HEK293 (cell line): ENCODE results near the gene TMED9.
A peak's percentile ranks its signal among the peaks of the same experiment; 100 is the strongest.

Source experiments
- GLIS1 ChIP-seq: fragments of 450-650 bp; formaldehyde crosslinking; IDR thresholded peaks from 2 replicates; pipeline ENCODE4 v1.5.1; 2016; ENCODE audit warnings: missing biosample characterization, missing genetic modification characterization
- GLIS2 ChIP-seq: fragments of 450-650 bp; formaldehyde crosslinking; IDR thresholded peaks from 2 replicates; pipeline ENCODE4 v1.5.1; 2016; ENCODE audit warnings: missing biosample characterization, missing genetic modification characterization
- MZF1 ChIP-seq: fragments of 450-650 bp; formaldehyde crosslinking; IDR thresholded peaks from 2 replicates; pipeline ENCODE4 v1.5.1; 2017; ENCODE audit warnings: missing biosample characterization, missing genetic modification characterization, borderline replicate concordance
- OVOL3 ChIP-seq: fragments of 450-650 bp; formaldehyde crosslinking; IDR thresholded peaks from 2 replicates; pipeline ENCODE4 v1.5.1; 2016; ENCODE audit warnings: missing biosample characterization, missing genetic modification characterization
- SP3 ChIP-seq: fragments of 450-650 bp; formaldehyde crosslinking; IDR thresholded peaks from 2 replicates; pipeline ENCODE4 v1.5.1; 2016; ENCODE audit warnings: missing biosample characterization, missing genetic modification characterization
- YY1 ChIP-seq: fragments of 450-650 bp; formaldehyde crosslinking; IDR thresholded peaks from 2 replicates; pipeline ENCODE4 v1.5.1; 2018; ENCODE audit warnings: missing biosample characterization, missing genetic modification characterization
- ZBTB17 ChIP-seq: fragments of 450-650 bp; formaldehyde crosslinking; IDR thresholded peaks from 2 replicates; pipeline ENCODE4 v1.5.1; 2016; ENCODE audit warnings: missing biosample characterization, missing genetic modification characterization
- ZFP69B ChIP-seq: fragments of 450-650 bp; formaldehyde crosslinking; IDR thresholded peaks from 2 replicates; pipeline ENCODE4 v1.5.1; 2016; ENCODE audit warnings: missing biosample characterization, missing genetic modification characterization
- ZIC2 ChIP-seq: fragments of 450-650 bp; formaldehyde crosslinking; IDR thresholded peaks from 2 replicates; pipeline ENCODE4 v1.5.1; 2016; ENCODE audit warnings: missing biosample characterization, missing genetic modification characterization
- ZNF121 ChIP-seq: fragments of 450-650 bp; formaldehyde crosslinking; IDR thresholded peaks from 2 replicates; pipeline ENCODE4 v1.5.1; 2016; ENCODE audit warnings: missing biosample characterization, missing genetic modification characterization
- ZNF16 ChIP-seq: fragments of 450-650 bp; formaldehyde crosslinking; IDR thresholded peaks from 2 replicates; pipeline ENCODE4 v1.5.1; 2016; ENCODE audit warnings: low read depth, missing biosample characterization, missing genetic modification characterization
- ZNF174 ChIP-seq: fragments of 450-650 bp; formaldehyde crosslinking; IDR thresholded peaks from 2 replicates; pipeline ENCODE4 v1.5.0; 2017; ENCODE audit warnings: missing biosample characterization, mild to moderate bottlenecking, missing genetic modification characterization
- ZNF302 ChIP-seq: fragments of 450-650 bp; formaldehyde crosslinking; IDR thresholded peaks from 2 replicates; pipeline ENCODE4 v1.5.1; 2016; ENCODE audit warnings: missing biosample characterization, missing genetic modification characterization, low read depth
- ZNF341 ChIP-seq: fragments of 450-650 bp; formaldehyde crosslinking; IDR thresholded peaks from 2 replicates; pipeline ENCODE4; 2016; ENCODE audit warnings: low read depth, missing biosample characterization, missing genetic modification characterization
- ZNF416 ChIP-seq: fragments of 450-650 bp; formaldehyde crosslinking; IDR thresholded peaks from 2 replicates; pipeline ENCODE4 v1.5.1; 2016; ENCODE audit warnings: missing biosample characterization, missing genetic modification characterization
- ZNF544 ChIP-seq: fragments of 450-650 bp; formaldehyde crosslinking; IDR thresholded peaks from 2 replicates; pipeline ENCODE4 v1.5.0; 2017; ENCODE audit warnings: missing biosample characterization, missing genetic modification characterization
- ZNF654 ChIP-seq: fragments of 450-650 bp; formaldehyde crosslinking; IDR thresholded peaks from 2 replicates; pipeline ENCODE4 v1.5.1; 2016; ENCODE audit warnings: low read depth, missing biosample characterization, missing genetic modification characterization
- ZNF658 ChIP-seq: fragments of 450-650 bp; formaldehyde crosslinking; IDR thresholded peaks from 2 replicates; pipeline ENCODE4; 2016; ENCODE audit warnings: missing biosample characterization, missing genetic modification characterization
- ZSCAN23 ChIP-seq: fragments of 450-650 bp; formaldehyde crosslinking; IDR thresholded peaks from 2 replicates; pipeline ENCODE4 v1.5.1; 2016; ENCODE audit warnings: missing biosample characterization, missing genetic modification characterization
- TF ChIP-seq, protein P1 (sequence below): fragments of 450-650 bp; formaldehyde crosslinking; IDR thresholded peaks from 2 replicates; pipeline ENCODE4 v1.5.1; 2016; ENCODE audit warnings: missing biosample characterization, missing genetic modification characterization
- TF ChIP-seq, protein P2 (sequence below): fragments of 450-650 bp; formaldehyde crosslinking; IDR thresholded peaks from 2 replicates; pipeline ENCODE4 v1.5.1; 2016; ENCODE audit warnings: missing biosample characterization, missing genetic modification characterization, borderline replicate concordance
- TF ChIP-seq, protein P3 (sequence below): fragments of 450-650 bp; formaldehyde crosslinking; IDR thresholded peaks from 2 replicates; pipeline ENCODE4 v1.5.1; 2017; ENCODE audit warnings: missing biosample characterization, missing genetic modification characterization
- TF ChIP-seq, protein P4 (sequence below): fragments of 450-650 bp; formaldehyde crosslinking; IDR thresholded peaks from 2 replicates; pipeline ENCODE4 v1.5.1; 2016; ENCODE audit warnings: missing biosample characterization, missing genetic modification characterization
- TF ChIP-seq, protein P5 (sequence below): IDR thresholded peaks from 2 replicates; pipeline ENCODE4 v1.6.1; 2011; ENCODE audit warnings: mild to moderate bottlenecking, low read depth, low read length, borderline replicate concordance
- TF ChIP-seq, protein P6 (sequence below): fragments of 450-650 bp; formaldehyde crosslinking; IDR thresholded peaks from 2 replicates; pipeline ENCODE4 v1.5.1; 2016; ENCODE audit warnings: missing biosample characterization, missing genetic modification characterization
- TF ChIP-seq, protein P7 (sequence below): fragments of 450-650 bp; formaldehyde crosslinking; IDR thresholded peaks from 2 replicates; pipeline ENCODE4 v1.5.1; 2016; ENCODE audit warnings: missing biosample characterization, missing genetic modification characterization
- TF ChIP-seq, protein P8 (sequence below): fragments of 450-650 bp; formaldehyde crosslinking; optimal IDR thresholded peaks from 2 replicates; pipeline ENCODE3; 2016; ENCODE audit warnings: missing biosample characterization, mild to moderate bottlenecking, missing genetic modification characterization

TMED9 gene

DNA sequence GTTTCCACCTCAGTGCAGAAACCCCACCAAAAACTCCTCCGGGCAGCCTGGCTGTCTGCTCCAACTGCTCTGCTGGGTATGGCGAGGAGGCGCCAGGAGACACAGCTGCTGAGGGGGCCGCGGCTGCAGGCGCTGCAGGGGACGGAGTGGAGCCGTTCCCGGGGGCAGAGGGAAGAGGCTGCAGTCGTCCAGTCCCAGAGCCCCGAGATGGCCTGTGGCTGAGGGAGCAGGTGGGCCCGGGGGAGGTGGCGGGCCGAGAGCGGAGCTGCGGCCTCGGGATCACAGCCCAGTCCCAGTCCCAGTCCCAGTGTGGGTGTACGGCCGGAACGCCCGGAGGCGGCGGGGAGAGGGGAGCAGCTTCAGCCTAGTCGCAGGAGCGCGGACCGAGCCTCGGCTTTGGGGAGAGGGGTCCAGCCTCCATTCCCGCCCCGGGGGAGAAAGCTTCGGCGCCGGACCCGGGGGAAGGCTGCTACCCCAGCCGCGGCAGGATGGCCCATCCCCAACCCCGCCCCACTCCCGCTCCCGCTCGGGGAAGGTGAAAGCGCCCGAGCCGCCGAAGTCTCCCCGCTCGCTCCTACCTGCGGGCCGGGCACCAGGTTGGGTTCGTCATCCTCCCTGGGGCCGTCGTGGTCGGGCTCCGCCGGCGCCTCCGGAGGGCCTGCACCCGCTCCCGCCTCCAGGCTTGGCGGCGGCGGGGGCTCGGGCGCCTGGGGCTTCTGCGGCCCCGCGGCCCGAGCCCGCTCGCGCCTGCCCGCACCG, 38.2 kb upstream of the TMED9 start (continued):
- TF ChIP-seq, protein P1, sequence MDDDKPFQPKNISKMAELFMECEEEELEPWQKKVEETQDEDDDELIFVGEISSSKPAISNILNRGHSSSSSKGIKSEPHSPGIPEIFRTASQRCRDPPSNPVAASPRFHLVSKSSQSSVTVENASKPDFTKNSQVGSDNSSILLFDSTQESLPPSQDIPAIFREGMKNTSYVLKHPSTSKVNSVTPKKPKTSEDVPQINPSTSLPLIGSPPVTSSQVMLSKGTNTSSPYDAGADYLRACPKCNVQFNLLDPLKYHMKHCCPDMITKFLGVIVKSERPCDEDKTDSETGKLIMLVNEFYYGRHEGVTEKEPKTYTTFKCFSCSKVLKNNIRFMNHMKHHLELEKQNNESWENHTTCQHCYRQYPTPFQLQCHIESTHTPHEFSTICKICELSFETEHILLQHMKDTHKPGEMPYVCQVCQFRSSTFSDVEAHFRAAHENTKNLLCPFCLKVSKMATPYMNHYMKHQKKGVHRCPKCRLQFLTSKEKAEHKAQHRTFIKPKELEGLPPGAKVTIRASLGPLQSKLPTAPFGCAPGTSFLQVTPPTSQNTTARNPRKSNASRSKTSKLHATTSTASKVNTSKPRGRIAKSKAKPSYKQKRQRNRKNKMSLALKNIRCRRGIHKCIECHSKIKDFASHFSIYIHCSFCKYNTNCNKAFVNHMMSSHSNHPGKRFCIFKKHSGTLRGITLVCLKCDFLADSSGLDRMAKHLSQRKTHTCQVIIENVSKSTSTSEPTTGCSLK (tag by site-specific recombination), result no peak
- TF ChIP-seq ZSCAN23 (tag by site-specific recombination) (no peak), ZFP69B (peak; percentile 71), GLIS2 (tag by site-specific recombination) (peak; percentile 85), ZNF302 (no peak), ZNF416 (tag by site-specific recombination) (no peak), ZNF658 (tag by site-specific recombination) (no peak), ZNF174 (no peak), ZNF16 (tag by site-specific recombination) (no peak), ZNF544 (tag by site-specific recombination) (no peak), SP3 (tag by site-specific recombination) (peak; percentile 17; the same call in 1 of the 2 replicates), YY1 (tag by site-specific recombination) (no peak), ZNF341 (peak; percentile 62), ZNF654 (tag by site-specific recombination) (no peak), ZIC2 (tag by site-specific recombination) (peak; percentile 50), GLIS1 (tag by site-specific recombination) (peak; percentile 88), ZNF121 (no peak), MZF1 (tag by site-specific recombination) (no peak), ZBTB17 (tag by site-specific recombination) (peak; percentile 30), OVOL3 (tag by site-specific recombination) (no peak)
- TF ChIP-seq, protein P2, sequence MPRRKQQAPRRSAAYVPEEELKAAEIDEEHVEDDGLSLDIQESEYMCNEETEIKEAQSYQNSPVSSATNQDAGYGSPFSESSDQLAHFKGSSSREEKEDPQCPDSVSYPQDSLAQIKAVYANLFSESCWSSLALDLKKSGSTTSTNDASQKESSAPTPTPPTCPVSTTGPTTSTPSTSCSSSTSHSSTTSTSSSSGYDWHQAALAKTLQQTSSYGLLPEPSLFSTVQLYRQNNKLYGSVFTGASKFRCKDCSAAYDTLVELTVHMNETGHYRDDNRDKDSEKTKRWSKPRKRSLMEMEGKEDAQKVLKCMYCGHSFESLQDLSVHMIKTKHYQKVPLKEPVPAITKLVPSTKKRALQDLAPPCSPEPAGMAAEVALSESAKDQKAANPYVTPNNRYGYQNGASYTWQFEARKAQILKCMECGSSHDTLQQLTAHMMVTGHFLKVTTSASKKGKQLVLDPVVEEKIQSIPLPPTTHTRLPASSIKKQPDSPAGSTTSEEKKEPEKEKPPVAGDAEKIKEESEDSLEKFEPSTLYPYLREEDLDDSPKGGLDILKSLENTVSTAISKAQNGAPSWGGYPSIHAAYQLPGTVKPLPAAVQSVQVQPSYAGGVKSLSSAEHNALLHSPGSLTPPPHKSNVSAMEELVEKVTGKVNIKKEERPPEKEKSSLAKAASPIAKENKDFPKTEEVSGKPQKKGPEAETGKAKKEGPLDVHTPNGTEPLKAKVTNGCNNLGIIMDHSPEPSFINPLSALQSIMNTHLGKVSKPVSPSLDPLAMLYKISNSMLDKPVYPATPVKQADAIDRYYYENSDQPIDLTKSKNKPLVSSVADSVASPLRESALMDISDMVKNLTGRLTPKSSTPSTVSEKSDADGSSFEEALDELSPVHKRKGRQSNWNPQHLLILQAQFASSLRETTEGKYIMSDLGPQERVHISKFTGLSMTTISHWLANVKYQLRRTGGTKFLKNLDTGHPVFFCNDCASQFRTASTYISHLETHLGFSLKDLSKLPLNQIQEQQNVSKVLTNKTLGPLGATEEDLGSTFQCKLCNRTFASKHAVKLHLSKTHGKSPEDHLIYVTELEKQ (tag by site-specific recombination), result no peak
- TF ChIP-seq, protein P3, sequence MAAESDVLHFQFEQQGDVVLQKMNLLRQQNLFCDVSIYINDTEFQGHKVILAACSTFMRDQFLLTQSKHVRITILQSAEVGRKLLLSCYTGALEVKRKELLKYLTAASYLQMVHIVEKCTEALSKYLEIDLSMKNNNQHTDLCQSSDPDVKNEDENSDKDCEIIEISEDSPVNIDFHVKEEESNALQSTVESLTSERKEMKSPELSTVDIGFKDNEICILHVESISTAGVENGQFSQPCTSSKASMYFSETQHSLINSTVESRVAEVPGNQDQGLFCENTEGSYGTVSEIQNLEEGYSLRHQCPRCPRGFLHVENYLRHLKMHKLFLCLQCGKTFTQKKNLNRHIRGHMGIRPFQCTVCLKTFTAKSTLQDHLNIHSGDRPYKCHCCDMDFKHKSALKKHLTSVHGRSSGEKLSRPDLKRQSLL (tag by site-specific recombination), result no peak
- TF ChIP-seq, protein P4, sequence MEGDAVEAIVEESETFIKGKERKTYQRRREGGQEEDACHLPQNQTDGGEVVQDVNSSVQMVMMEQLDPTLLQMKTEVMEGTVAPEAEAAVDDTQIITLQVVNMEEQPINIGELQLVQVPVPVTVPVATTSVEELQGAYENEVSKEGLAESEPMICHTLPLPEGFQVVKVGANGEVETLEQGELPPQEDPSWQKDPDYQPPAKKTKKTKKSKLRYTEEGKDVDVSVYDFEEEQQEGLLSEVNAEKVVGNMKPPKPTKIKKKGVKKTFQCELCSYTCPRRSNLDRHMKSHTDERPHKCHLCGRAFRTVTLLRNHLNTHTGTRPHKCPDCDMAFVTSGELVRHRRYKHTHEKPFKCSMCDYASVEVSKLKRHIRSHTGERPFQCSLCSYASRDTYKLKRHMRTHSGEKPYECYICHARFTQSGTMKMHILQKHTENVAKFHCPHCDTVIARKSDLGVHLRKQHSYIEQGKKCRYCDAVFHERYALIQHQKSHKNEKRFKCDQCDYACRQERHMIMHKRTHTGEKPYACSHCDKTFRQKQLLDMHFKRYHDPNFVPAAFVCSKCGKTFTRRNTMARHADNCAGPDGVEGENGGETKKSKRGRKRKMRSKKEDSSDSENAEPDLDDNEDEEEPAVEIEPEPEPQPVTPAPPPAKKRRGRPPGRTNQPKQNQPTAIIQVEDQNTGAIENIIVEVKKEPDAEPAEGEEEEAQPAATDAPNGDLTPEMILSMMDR, result no peak
- TF ChIP-seq, protein P5, sequence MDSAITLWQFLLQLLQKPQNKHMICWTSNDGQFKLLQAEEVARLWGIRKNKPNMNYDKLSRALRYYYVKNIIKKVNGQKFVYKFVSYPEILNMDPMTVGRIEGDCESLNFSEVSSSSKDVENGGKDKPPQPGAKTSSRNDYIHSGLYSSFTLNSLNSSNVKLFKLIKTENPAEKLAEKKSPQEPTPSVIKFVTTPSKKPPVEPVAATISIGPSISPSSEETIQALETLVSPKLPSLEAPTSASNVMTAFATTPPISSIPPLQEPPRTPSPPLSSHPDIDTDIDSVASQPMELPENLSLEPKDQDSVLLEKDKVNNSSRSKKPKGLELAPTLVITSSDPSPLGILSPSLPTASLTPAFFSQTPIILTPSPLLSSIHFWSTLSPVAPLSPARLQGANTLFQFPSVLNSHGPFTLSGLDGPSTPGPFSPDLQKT, result no peak
- TF ChIP-seq, protein P6, sequence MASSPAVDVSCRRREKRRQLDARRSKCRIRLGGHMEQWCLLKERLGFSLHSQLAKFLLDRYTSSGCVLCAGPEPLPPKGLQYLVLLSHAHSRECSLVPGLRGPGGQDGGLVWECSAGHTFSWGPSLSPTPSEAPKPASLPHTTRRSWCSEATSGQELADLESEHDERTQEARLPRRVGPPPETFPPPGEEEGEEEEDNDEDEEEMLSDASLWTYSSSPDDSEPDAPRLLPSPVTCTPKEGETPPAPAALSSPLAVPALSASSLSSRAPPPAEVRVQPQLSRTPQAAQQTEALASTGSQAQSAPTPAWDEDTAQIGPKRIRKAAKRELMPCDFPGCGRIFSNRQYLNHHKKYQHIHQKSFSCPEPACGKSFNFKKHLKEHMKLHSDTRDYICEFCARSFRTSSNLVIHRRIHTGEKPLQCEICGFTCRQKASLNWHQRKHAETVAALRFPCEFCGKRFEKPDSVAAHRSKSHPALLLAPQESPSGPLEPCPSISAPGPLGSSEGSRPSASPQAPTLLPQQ (tag by site-specific recombination), result peak; percentile 81
- TF ChIP-seq, protein P7, sequence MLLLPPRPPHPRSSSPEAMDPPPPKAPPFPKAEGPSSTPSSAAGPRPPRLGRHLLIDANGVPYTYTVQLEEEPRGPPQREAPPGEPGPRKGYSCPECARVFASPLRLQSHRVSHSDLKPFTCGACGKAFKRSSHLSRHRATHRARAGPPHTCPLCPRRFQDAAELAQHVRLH, result no peak
- TF ChIP-seq, protein P8, sequence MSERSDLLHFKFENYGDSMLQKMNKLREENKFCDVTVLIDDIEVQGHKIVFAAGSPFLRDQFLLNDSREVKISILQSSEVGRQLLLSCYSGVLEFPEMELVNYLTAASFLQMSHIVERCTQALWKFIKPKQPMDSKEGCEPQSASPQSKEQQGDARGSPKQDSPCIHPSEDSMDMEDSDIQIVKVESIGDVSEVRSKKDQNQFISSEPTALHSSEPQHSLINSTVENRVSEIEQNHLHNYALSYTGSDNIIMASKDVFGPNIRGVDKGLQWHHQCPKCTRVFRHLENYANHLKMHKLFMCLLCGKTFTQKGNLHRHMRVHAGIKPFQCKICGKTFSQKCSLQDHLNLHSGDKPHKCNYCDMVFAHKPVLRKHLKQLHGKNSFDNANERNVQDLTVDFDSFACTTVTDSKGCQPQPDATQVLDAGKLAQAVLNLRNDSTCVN (tag by site-specific recombination), result peak; percentile 70
